Mesothelial cell of epicardium (in vitro differentiated cells): ENCODE results near the gene CTNNA2. TPM values are rescaled to one million over a fixed set of nuclear protein-coding genes. Genes with fewer than 3 reads are reported as not detected.

Source experiments
- DNase-seq, 2 experiments: peaks; one replicate each; pipeline ENCODE4 v3.0.0; 2021; ENCODE audit warnings: low spot score in 2 of 2; ENCODE audit not compliant: unreplicated experiment in 2 of 2
- H3K27ac Mint-ChIP-seq: 2 replicates; pipeline ENCODE4 v1.8.0; 2021; ENCODE audit warnings: mixed read lengths
- H3K27me3 Mint-ChIP-seq: 2 replicates; pipeline ENCODE4 v1.8.0; 2021; ENCODE audit warnings: low read depth, mixed read lengths
- H3K36me3 Mint-ChIP-seq: 2 replicates; pipeline ENCODE4 v1.8.0; 2021; ENCODE audit warnings: mixed read lengths
- H3K4me1 Mint-ChIP-seq: 2 replicates; pipeline ENCODE4 v1.8.0; 2021; ENCODE audit warnings: mixed read lengths
- H3K4me3 Mint-ChIP-seq: 2 replicates; pipeline ENCODE4 v1.8.0; 2021; ENCODE audit warnings: mild to moderate bottlenecking, moderate library complexity, mixed read lengths
- H3K9me3 Mint-ChIP-seq: 2 replicates; pipeline ENCODE4 v1.8.0; 2021; ENCODE audit warnings: mixed read lengths
- CTCF ChIP-seq: fragments of 200-600 bp; sonication (generic); IDR thresholded peaks from one replicate; pipeline ENCODE4 v1.5.0; 2021; ENCODE audit warnings: antibody characterized with exemption; ENCODE audit not compliant: unreplicated experiment
- microRNA-seq: library from miRNA; unstranded; fragments of <30 nt; microRNA quantifications from one replicate; pipeline ENCODE4 v1.2.0, GENCODE V29; 2021; ENCODE audit warnings: inconsistent platforms, mixed read lengths
- total RNA-seq: library from RNA; stranded (reverse); gene quantifications from 3 replicates; pipeline ENCODE4 v1.2.1, GENCODE V29; 2021

CTNNA2 gene
- total RNA-seq, 1 donor from 2014 or later: 4.9 TPM

- Mint-ChIP-seq H3K27me3 (peaks cover 3% of the 10 kb centered on the region), H3K4me3 (no peak overlapping the region), H3K27ac (no peak overlapping the region), H3K36me3 (no peaks in the 10 kb centered on the region), H3K9me3 (no peaks in the 10 kb centered on the region), H3K4me1 (no peaks in the 10 kb centered on the region)
- TF ChIP-seq CTCF: no peak
- no peak for DNase-seq
Observed at GRCh38 chr2:80670763-80671162, 1157.9 kb downstream of the CTNNA2 start.

DNA sequence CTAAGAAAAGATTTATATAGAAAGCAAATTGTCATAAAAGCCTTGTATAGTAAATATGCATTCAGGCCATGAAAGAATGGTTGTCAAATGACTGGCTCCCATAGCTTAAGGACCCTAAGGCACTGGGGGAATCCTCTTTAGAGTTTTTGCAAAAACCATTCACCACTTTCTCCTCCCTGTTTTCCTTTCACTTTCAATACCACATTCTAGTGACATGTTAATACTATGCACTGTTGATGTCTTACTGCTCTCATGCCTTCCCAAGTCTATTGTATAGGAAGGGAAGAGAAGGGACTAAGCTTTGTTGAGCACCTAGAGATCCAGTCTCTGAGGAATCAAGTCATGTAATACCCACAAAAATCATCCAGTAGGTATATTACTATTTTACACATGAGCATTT, 1174.7 kb downstream of the CTNNA2 start:
- no peak overlapping the region for H3K4me3 Mint-ChIP-seq
- no peak for DNase-seq
- no peak overlapping the region for H3K27ac Mint-ChIP-seq
- TF ChIP-seq CTCF: no peak
- no peaks in the 10 kb centered on the region for H3K27me3 Mint-ChIP-seq
- no peaks in the 10 kb centered on the region for H3K9me3 Mint-ChIP-seq
- no peaks in the 10 kb centered on the region for H3K4me1 Mint-ChIP-seq
- no peaks in the 10 kb centered on the region for H3K36me3 Mint-ChIP-seq

GRCh38 chr2:80689106-80689505, 1176.3 kb downstream of the CTNNA2 start:
- H3K9me3 Mint-ChIP-seq: no peaks in the 10 kb centered on the region

More at GRCh38 chr2:80689106-80689505, 1176.3 kb downstream of the CTNNA2 start:
- Mint-ChIP-seq H3K27me3 (peaks cover 1% of the 10 kb centered on the region), H3K36me3 (no peaks in the 10 kb centered on the region), H3K4me3 (no peak overlapping the region), H3K4me1 (no peaks in the 10 kb centered on the region), H3K27ac (no peak overlapping the region)
- no peak for DNase-seq
- TF ChIP-seq CTCF: no peak

Small RNA genes within 50 kb of the gene (microRNA-seq; reads per million reads assigned to microRNA genes)
- not detected for gene MIR4264
- gene MIR8080: not detected
